ENCODE data around the gene PSMD5.

PSMD5 gene

GRCh38 chr9:120779227-120779626, 63.5 kb downstream of the PSMD5 start:
- no peaks in the 10 kb centered on the region for H3K9me3 Mint-ChIP-seq
- H3K4me3 Mint-ChIP-seq = no peak overlapping the region
- H3K27me3 Mint-ChIP-seq = no peaks in the 10 kb centered on the region
- no peak overlapping the region for H3K27ac Mint-ChIP-seq
- H3K36me3 Mint-ChIP-seq (ENCODE audit: low read depth) = peaks cover 67% of the 10 kb centered on the region
- H3K4me1 Mint-ChIP-seq (ENCODE audit: low read depth) = peaks cover 26% of the 10 kb centered on the region

- Mint-ChIP-seq H3K27me3 (no peaks in the 10 kb centered on the region), H3K36me3 (ENCODE audit: low read depth) (peaks cover 62% of the 10 kb centered on the region), H3K4me1 (ENCODE audit: low read depth) (peaks cover 21% of the 10 kb centered on the region), H3K9me3 (no peaks in the 10 kb centered on the region), H3K27ac (no peak overlapping the region), H3K4me3 (no peak overlapping the region)
Observed at GRCh38 chr9:120778758-120779157, 64.0 kb downstream of the PSMD5 start.

- Mint-ChIP-seq H3K9me3 (no peaks in the 10 kb centered on the region), H3K4me1 (ENCODE audit: low read depth) (peaks cover 15% of the 10 kb centered on the region), H3K36me3 (ENCODE audit: low read depth) (peaks cover 56% of the 10 kb centered on the region), H3K27ac (no peak overlapping the region), H3K4me3 (no peak overlapping the region), H3K27me3 (no peaks in the 10 kb centered on the region)
Observed at GRCh38 chr9:120777229-120777628, 65.5 kb downstream of the PSMD5 start.

GRCh38 chr9:120776788-120777187, 65.9 kb downstream of the PSMD5 start:
- H3K9me3 Mint-ChIP-seq = no peaks in the 10 kb centered on the region
- no peak overlapping the region for H3K27ac Mint-ChIP-seq
- no peak overlapping the region for H3K4me3 Mint-ChIP-seq
- no peaks in the 10 kb centered on the region for H3K27me3 Mint-ChIP-seq
- peaks cover 52% of the 10 kb centered on the region for H3K36me3 Mint-ChIP-seq (ENCODE audit: low read depth)
- H3K4me1 Mint-ChIP-seq (ENCODE audit: low read depth) = peaks cover 15% of the 10 kb centered on the region

- no peaks in the 10 kb centered on the region for H3K27me3 Mint-ChIP-seq
- no peak overlapping the region for H3K27ac Mint-ChIP-seq
- H3K36me3 Mint-ChIP-seq (ENCODE audit: low read depth) = peaks cover 57% of the 10 kb centered on the region
Observed at GRCh38 chr9:120775859-120776258, 66.9 kb downstream of the PSMD5 start.

GRCh38 chr9:120774719-120775118, 68.0 kb downstream of the PSMD5 start:
- Mint-ChIP-seq H3K27me3 (no peaks in the 10 kb centered on the region), H3K9me3 (no peaks in the 10 kb centered on the region), H3K4me1 (ENCODE audit: low read depth) (peaks cover 19% of the 10 kb centered on the region), H3K4me3 (no peak overlapping the region), H3K27ac (peak overlapping the region; percentile 23), H3K36me3 (ENCODE audit: low read depth) (peaks cover 67% of the 10 kb centered on the region)

More at GRCh38 chr9:120775859-120776258, 66.9 kb downstream of the PSMD5 start:
- Mint-ChIP-seq H3K4me3 (no peak overlapping the region), H3K9me3 (no peaks in the 10 kb centered on the region), H3K4me1 (ENCODE audit: low read depth) (peaks cover 14% of the 10 kb centered on the region)

- no peak overlapping the region for H3K27ac Mint-ChIP-seq
- H3K36me3 Mint-ChIP-seq (ENCODE audit: low read depth) = peaks cover 62% of the 10 kb centered on the region
- no peaks in the 10 kb centered on the region for H3K27me3 Mint-ChIP-seq
- H3K9me3 Mint-ChIP-seq = no peaks in the 10 kb centered on the region
- H3K4me3 Mint-ChIP-seq = no peak overlapping the region
- H3K4me1 Mint-ChIP-seq (ENCODE audit: low read depth) = peaks cover 14% of the 10 kb centered on the region
Observed at GRCh38 chr9:120773256-120773655, 69.5 kb downstream of the PSMD5 start.

- H3K36me3 Mint-ChIP-seq (ENCODE audit: low read depth) = peaks cover 63% of the 10 kb centered on the region
- H3K4me1 Mint-ChIP-seq (ENCODE audit: low read depth) = peaks cover 15% of the 10 kb centered on the region
- no peak overlapping the region for H3K27ac Mint-ChIP-seq
Observed at GRCh38 chr9:120770931-120771330, 71.8 kb downstream of the PSMD5 start.

GRCh38 chr9:120768886-120769285, 73.8 kb downstream of the PSMD5 start:
- no peak overlapping the region for H3K27ac Mint-ChIP-seq

More at GRCh38 chr9:120770931-120771330, 71.8 kb downstream of the PSMD5 start:
- Mint-ChIP-seq H3K9me3 (no peaks in the 10 kb centered on the region), H3K4me3 (no peak overlapping the region), H3K27me3 (no peaks in the 10 kb centered on the region)

GRCh38 chr9:120768247-120768646, 74.5 kb downstream of the PSMD5 start:
- H3K27me3 Mint-ChIP-seq = no peaks in the 10 kb centered on the region
- H3K9me3 Mint-ChIP-seq = no peaks in the 10 kb centered on the region
- H3K36me3 Mint-ChIP-seq (ENCODE audit: low read depth) = peaks cover 71% of the 10 kb centered on the region
- no peak overlapping the region for H3K4me3 Mint-ChIP-seq
- peak overlapping the region; percentile 10 for H3K27ac Mint-ChIP-seq
- H3K4me1 Mint-ChIP-seq (ENCODE audit: low read depth) = peaks cover 15% of the 10 kb centered on the region

More at GRCh38 chr9:120768886-120769285, 73.8 kb downstream of the PSMD5 start:
- H3K4me1 Mint-ChIP-seq (ENCODE audit: low read depth) = peaks cover 15% of the 10 kb centered on the region
- H3K36me3 Mint-ChIP-seq (ENCODE audit: low read depth) = peaks cover 68% of the 10 kb centered on the region
- no peaks in the 10 kb centered on the region for H3K9me3 Mint-ChIP-seq
- no peaks in the 10 kb centered on the region for H3K27me3 Mint-ChIP-seq
- no peak overlapping the region for H3K4me3 Mint-ChIP-seq

- H3K27me3 Mint-ChIP-seq = no peaks in the 10 kb centered on the region
- peaks cover 15% of the 10 kb centered on the region for H3K4me1 Mint-ChIP-seq (ENCODE audit: low read depth)
- no peaks in the 10 kb centered on the region for H3K9me3 Mint-ChIP-seq
- H3K27ac Mint-ChIP-seq = no peak overlapping the region
- H3K36me3 Mint-ChIP-seq (ENCODE audit: low read depth) = peaks cover 73% of the 10 kb centered on the region
- no peak overlapping the region for H3K4me3 Mint-ChIP-seq
Observed at GRCh38 chr9:120767451-120767850, 75.3 kb downstream of the PSMD5 start.

Measured in stimulated activated naive CD8-positive, alpha-beta T cell treated with anti-CD3 and anti-CD28 coated beads, Interleukin-15, Interleukin-2, amounts not matched to agents 100 ng/mL and 50 ng/mL, for 24 hours (primary cell).